CD4-positive, alpha-beta T cell (primary cell): ENCODE measurements around the gene RNF26. TPM values are rescaled to one million over a fixed set of nuclear protein-coding genes. Genes with fewer than 3 reads are reported as not detected.

ENCODE experiments used
- ATAC-seq: fragments of 200-7000 bp; cut with Tn5 transposase; one replicate; pipeline ENCODE4 v1.10.0; 2022; ENCODE audit warnings: mild to moderate bottlenecking; ENCODE audit not compliant: poor library complexity
- CTCF ChIA-PET: fragments of 350-600 bp; sonication (Branson Sonifier 250); formaldehyde crosslinking; loops from one replicate; lab custom pipeline; 2021; ENCODE audit warnings: antibody characterized with exemption, inconsistent platforms; lab: Charles Lee
- POLR2A ChIA-PET: fragments of 350-600 bp; sonication (Branson Sonifier 250); formaldehyde crosslinking; loops from one replicate; lab custom pipeline; 2021; ENCODE audit warnings: antibody characterized with exemption, inconsistent platforms; lab: Charles Lee
- DNase-seq, 14 experiments: peaks; one replicate each; pipeline ENCODE4 v3.0.0-alpha.2; 2013 to 2020; ENCODE audit warnings: mixed read lengths in 2 of 14
- H3K27ac ChIP-seq, 2 donors: one replicate each; pipeline versions ENCODE4 v1.5.1 to v1.7.0; 2013; ENCODE audit warnings: low read length in 2 of 2, low read depth in 1 of 2, mild to moderate bottlenecking in 1 of 2
- H3K27me3 ChIP-seq, 2 experiments: 1 replicate in 1 of 2; 2 replicates in 1 of 2; pipeline versions ENCODE4 v1.6.1 to v1.7.0; 2013; ENCODE audit warnings: low read length in 2 of 2, control low read depth in 1 of 2, mild to moderate bottlenecking in 1 of 2, moderate library complexity in 1 of 2; ENCODE audit not compliant: insufficient read depth in 2 of 2, control insufficient read depth in 1 of 2
- H3K36me3 ChIP-seq: one replicate; pipeline ENCODE4 v1.6.1; 2013; ENCODE audit warnings: low read length, control low read depth; ENCODE audit not compliant: insufficient read depth
- H3K4me1 ChIP-seq: one replicate; pipeline ENCODE4 v1.6.1; 2013; ENCODE audit warnings: low read length, control low read depth; ENCODE audit not compliant: insufficient read depth
- H3K4me3 ChIP-seq: one replicate; pipeline ENCODE4 v1.5.1; 2013; ENCODE audit warnings: mild to moderate bottlenecking, low read length, moderate library complexity
- H3K9me3 ChIP-seq, 2 experiments: 1 replicate in 1 of 2; 2 replicates in 1 of 2; pipeline versions ENCODE4 v1.6.1 to v1.7.0; 2013; ENCODE audit warnings: low read length in 2 of 2, mild to moderate bottlenecking in 2 of 2, control low read depth in 1 of 2, moderate library complexity in 1 of 2; ENCODE audit not compliant: control insufficient read depth in 1 of 2, insufficient read depth in 1 of 2
- H3K27ac Mint-ChIP-seq: one replicate; pipeline ENCODE4 v1.8.0; 2020; ENCODE audit warnings: mixed read lengths
- H3K27me3 Mint-ChIP-seq: one replicate; pipeline ENCODE4 v1.8.0; 2021; ENCODE audit warnings: mixed read lengths
- H3K36me3 Mint-ChIP-seq: one replicate; pipeline ENCODE4 v1.8.0; 2021; ENCODE audit warnings: low read depth, mixed read lengths
- H3K4me1 Mint-ChIP-seq: one replicate; pipeline ENCODE4 v1.8.0; 2021; ENCODE audit warnings: low read depth, mixed read lengths
- H3K4me3 Mint-ChIP-seq: one replicate; pipeline ENCODE4 v1.8.0; 2020; ENCODE audit warnings: mild to moderate bottlenecking, mixed read lengths
- H3K9me3 Mint-ChIP-seq: one replicate; pipeline ENCODE4 v1.8.0; 2020; ENCODE audit warnings: mixed read lengths
- CTCF ChIP-seq: fragments of 200-600 bp; IDR thresholded peaks from one replicate; pipeline ENCODE4 v1.8.0; 2022; ENCODE audit warnings: antibody characterized with exemption, mild to moderate bottlenecking
- intact Hi-C, 2 experiments: fragments of 100-400 bp; cut with DNase I in 1 of 2; cut with micrococcal nuclease in 1 of 2; formaldehyde crosslinking; loops; one replicate each; pipeline versions ENCODE4 v1.15.1 to v1.9.0; 2023 to 2025; cut with DNase I, micrococcal nuclease
- total RNA-seq, 174 experiments: library from RNA in 2 of 174; stranded (reverse) in 2 of 174; gene quantifications; one replicate each; pipeline ENCODE4 v1.2.3 and lab custom pipeline; 2021 to 2026

The RNF26 gene
- total RNA-seq, 2 experiments from 2014 or later: 18.3 to 20.5 TPM

- ChIA-PET CTCF (no interaction called here), POLR2A (no interaction called here)
- TF ChIP-seq CTCF: no peak
- no peak within 1 kb of the TSS for H3K27ac Mint-ChIP-seq
- H3K4me3 ChIP-seq: no peak within 1 kb of the TSS
- no peak within 1 kb of the TSS for H3K4me3 Mint-ChIP-seq
- intact Hi-C loops: no loop called here
- H3K4me1 Mint-ChIP-seq: peaks cover 4% of the 10 kb centered on the region
- H3K27me3 Mint-ChIP-seq: peaks cover 59% of the 10 kb centered on the region
- peaks cover 4 to 14% of the 10 kb centered on the region in 2 experiments for H3K27me3 ChIP-seq
- H3K4me1 ChIP-seq: peaks cover 6% of the 10 kb centered on the region
- H3K27ac ChIP-seq: no peak within 1 kb of the TSS
- no peaks in the 10 kb centered on the region for H3K9me3 Mint-ChIP-seq
- DNase-seq (no peak), ATAC-seq (no peak)
- H3K9me3 ChIP-seq: peaks cover 0 to under 1% of the 10 kb centered on the region in 2 experiments
- H3K36me3 ChIP-seq: no peaks in the 10 kb centered on the region
- no peaks in the 10 kb centered on the region for H3K36me3 Mint-ChIP-seq
These were observed 12.3 kb downstream of the RNF26 start, which contains the start of gene MFRP for GRCh38 chr11:119346605-119347004. Gene MFRP (minus strand): TSS chr11:119346705. CDS start chr11:119346513, 192 bp downstream.

- intact Hi-C loops: no loop called here
- DNase-seq (no peak), ATAC-seq (no peak)
- no peaks in the 10 kb centered on the region for H3K9me3 Mint-ChIP-seq
- no peak overlapping the region for H3K4me3 ChIP-seq
- no peak overlapping the region for H3K27ac ChIP-seq
- H3K4me1 ChIP-seq: peaks cover 6% of the 10 kb centered on the region
- H3K27me3 Mint-ChIP-seq: peaks cover 59% of the 10 kb centered on the region
- ChIA-PET CTCF (interaction anchor here (1.1 kb wide), 1 partner anchor 9 kb away, joined by 3 read pairs; no protein-coding TSS in a partner anchor), POLR2A (no interaction called here)
- H3K36me3 Mint-ChIP-seq: no peaks in the 10 kb centered on the region
- H3K4me3 Mint-ChIP-seq: no peak overlapping the region
- peaks cover 4% of the 10 kb centered on the region for H3K4me1 Mint-ChIP-seq
- no peak for TF ChIP-seq CTCF
- H3K9me3 ChIP-seq: no peaks in the 10 kb centered on the region
- peaks cover 3 to 14% of the 10 kb centered on the region in 2 experiments for H3K27me3 ChIP-seq
- no peak overlapping the region for H3K27ac Mint-ChIP-seq
- H3K36me3 ChIP-seq: no peaks in the 10 kb centered on the region
These were observed 12.9 kb downstream of the RNF26 start for GRCh38 chr11:119347242-119347641.

DNA sequence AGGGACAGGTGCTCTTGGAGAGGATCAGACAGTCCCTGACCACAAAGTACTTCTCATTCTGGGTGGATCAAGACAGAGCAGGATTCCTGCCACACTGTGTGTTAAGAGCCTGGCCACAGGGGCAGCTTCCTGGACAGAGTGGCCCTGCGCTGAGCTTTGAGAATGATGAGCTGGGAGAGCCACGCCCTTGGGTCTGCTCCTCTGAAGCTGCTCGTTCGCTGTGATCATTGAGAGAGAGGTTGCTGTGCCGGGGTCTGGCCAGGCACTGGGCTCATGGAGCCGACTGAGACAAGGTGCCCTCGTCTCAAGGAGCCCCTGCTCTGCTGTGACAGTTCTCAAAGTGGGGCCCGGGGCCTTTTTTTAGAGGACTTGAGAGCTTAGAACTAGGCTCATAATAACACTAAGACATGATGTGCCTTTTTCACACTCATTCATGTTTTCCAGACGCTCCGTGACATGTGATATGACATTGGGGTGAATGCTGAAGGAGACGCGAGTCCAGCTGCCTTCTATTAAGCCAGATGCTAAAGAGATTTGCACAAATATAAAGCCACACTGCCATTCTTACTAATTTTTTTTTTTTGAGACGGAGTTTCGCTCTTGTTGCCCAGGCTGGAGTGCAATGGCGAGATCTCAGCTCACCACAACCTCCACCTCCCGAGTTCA is 13.7 kb downstream of the RNF26 start:
- ATAC-seq: no peak
- no peak for DNase-seq
- Histone ChIP-seq H3K9me3 (no peaks in the 10 kb centered on the region), H3K27me3 (peaks cover 3 to 6% of the 10 kb centered on the region in 2 experiments), H3K4me1 (peaks cover 6% of the 10 kb centered on the region), H3K27ac (no peak overlapping the region), H3K4me3 (no peak overlapping the region), H3K36me3 (no peaks in the 10 kb centered on the region)
- intact Hi-C loops: no loop called here
- H3K9me3 Mint-ChIP-seq: no peaks in the 10 kb centered on the region
- POLR2A ChIA-PET: no interaction called here
- no peak overlapping the region for H3K27ac Mint-ChIP-seq
- H3K4me1 Mint-ChIP-seq: peaks cover 4% of the 10 kb centered on the region
- H3K36me3 Mint-ChIP-seq: no peaks in the 10 kb centered on the region
- H3K27me3 Mint-ChIP-seq: peaks cover 51% of the 10 kb centered on the region
- no peak for TF ChIP-seq CTCF
- no peak overlapping the region for H3K4me3 Mint-ChIP-seq
- CTCF ChIA-PET: interaction anchor here (1.1 kb wide), 1 partner anchor 8 kb away, joined by 3 read pairs; no protein-coding TSS in a partner anchor
